ENCODE results near the gene DENND1A.

The DENND1A gene

GRCh38 chr9:123368023-123368422 is 561.9 kb downstream of the DENND1A start:
- no peak overlapping the region for H3K9ac ChIP-seq (ENCODE audit: low read length)
- no peaks in the 10 kb centered on the region for H3K79me2 ChIP-seq (ENCODE audit: insufficient read depth, low read length)
- TF ChIP-seq CTCF (IDR thresholded peaks at IDR 0.05; ENCODE audit: insufficient read depth, low read length, poor library complexity, severe bottlenecking), result no peak
- no peak for TF ChIP-seq EZH2phosphoT487 (conservative IDR thresholded peaks at IDR 0.05; ENCODE audit: low read length)
- H3K27ac ChIP-seq (ENCODE audit: low read depth, low read length), result no peak overlapping the region
- H3F3A ChIP-seq (ENCODE audit: insufficient read depth), result no peaks in the 10 kb centered on the region
- no peak overlapping the region for H2AFZ ChIP-seq (ENCODE audit: low read depth, low read length, severe bottlenecking)
- no peaks in the 10 kb centered on the region for H3K27me3 ChIP-seq (ENCODE audit: low read length)
- no peaks in the 10 kb centered on the region for H4K20me1 ChIP-seq (ENCODE audit: low read depth, low read length)
- no peaks in the 10 kb centered on the region for H3K9me2 ChIP-seq (replicated peaks; ENCODE audit: insufficient read depth, low read length)
- no peaks in the 10 kb centered on the region for H3K9me3 ChIP-seq (ENCODE audit: insufficient read depth, low read length)
- H3K36me3 ChIP-seq (ENCODE audit: low read length), result no peaks in the 10 kb centered on the region
- H3K4me3 ChIP-seq (ENCODE audit: insufficient read depth, low read length, poor library complexity, severe bottlenecking), result no peak overlapping the region
- H3K4me2 ChIP-seq (ENCODE audit: low read depth, low read length, poor library complexity, severe bottlenecking), result no peak overlapping the region

- TF ChIP-seq CTCF (IDR thresholded peaks at IDR 0.05; ENCODE audit: insufficient read depth, low read length, poor library complexity, severe bottlenecking) (no peak), EZH2phosphoT487 (conservative IDR thresholded peaks at IDR 0.05; ENCODE audit: low read length) (no peak)
- Histone ChIP-seq H2AFZ (ENCODE audit: low read depth, low read length, severe bottlenecking) (no peak overlapping the region), H3K27me3 (ENCODE audit: low read length) (no peaks in the 10 kb centered on the region), H3K27ac (ENCODE audit: low read depth, low read length) (no peak overlapping the region), H3K4me3 (ENCODE audit: insufficient read depth, low read length, poor library complexity, severe bottlenecking) (no peak overlapping the region), H3K9ac (ENCODE audit: low read length) (no peak overlapping the region), H3K9me3 (ENCODE audit: insufficient read depth, low read length) (no peaks in the 10 kb centered on the region), H4K20me1 (ENCODE audit: low read depth, low read length) (no peaks in the 10 kb centered on the region), H3K79me2 (ENCODE audit: insufficient read depth, low read length) (no peaks in the 10 kb centered on the region), H3K36me3 (ENCODE audit: low read length) (no peaks in the 10 kb centered on the region), H3K9me2 (replicated peaks; ENCODE audit: insufficient read depth, low read length) (no peaks in the 10 kb centered on the region), H3K4me2 (ENCODE audit: low read depth, low read length, poor library complexity, severe bottlenecking) (no peak overlapping the region), H3F3A (ENCODE audit: insufficient read depth) (no peaks in the 10 kb centered on the region)
These were observed 563.9 kb downstream of the DENND1A start for GRCh38 chr9:123365881-123366528.

- Histone ChIP-seq H3K36me3 (ENCODE audit: low read length) (no peaks in the 10 kb centered on the region), H3K27ac (ENCODE audit: low read depth, low read length) (no peak overlapping the region), H3K9me2 (replicated peaks; ENCODE audit: insufficient read depth, low read length) (no peaks in the 10 kb centered on the region), H3K9me3 (ENCODE audit: insufficient read depth, low read length) (no peaks in the 10 kb centered on the region), H2AFZ (ENCODE audit: low read depth, low read length, severe bottlenecking) (no peak overlapping the region), H3K9ac (ENCODE audit: low read length) (no peak overlapping the region), H4K20me1 (ENCODE audit: low read depth, low read length) (no peaks in the 10 kb centered on the region), H3K79me2 (ENCODE audit: insufficient read depth, low read length) (no peaks in the 10 kb centered on the region), H3K4me3 (ENCODE audit: insufficient read depth, low read length, poor library complexity, severe bottlenecking) (no peak overlapping the region), H3K4me2 (ENCODE audit: low read depth, low read length, poor library complexity, severe bottlenecking) (no peak overlapping the region), H3F3A (ENCODE audit: insufficient read depth) (no peaks in the 10 kb centered on the region), H3K27me3 (ENCODE audit: low read length) (no peaks in the 10 kb centered on the region)
- TF ChIP-seq EZH2phosphoT487 (conservative IDR thresholded peaks at IDR 0.05; ENCODE audit: low read length) (no peak), CTCF (IDR thresholded peaks at IDR 0.05; ENCODE audit: insufficient read depth, low read length, poor library complexity, severe bottlenecking) (no peak)
These were observed 564.5 kb downstream of the DENND1A start for GRCh38 chr9:123365287-123365880.

Data from SU-DHL-6 (cell line).